Caco-2 (cell line): ENCODE measurements around the gene TRAPPC2L. TPM values are rescaled to one million over a fixed set of nuclear protein-coding genes. Genes with fewer than 3 reads are reported as not detected.

Source experiments
- BruUV-seq: library from RNA; stranded (reverse); fragments of 400-500 nt; replicated peaks from 2 replicates; lab custom pipeline; 2021; lab: Mats Ljungman, UMichigan
- CTCF ChIA-PET: fragments of 300-600 bp; sonication (Branson Sonifier 250); formaldehyde crosslinking; loops from one replicate; lab custom pipeline; 2022; ENCODE audit warnings: antibody characterized with exemption; lab: Charles Lee
- POLR2A ChIA-PET: fragments of 300-600 bp; sonication (Branson Sonifier 250); formaldehyde crosslinking; loops from one replicate; lab custom pipeline; 2022; ENCODE audit warnings: antibody characterized with exemption; lab: Charles Lee
- DNase-seq, 2 experiments: peaks; one replicate each; pipeline versions ENCODE4 v3.0.0 to v3.0.0-alpha.2; 2020 to 2022
- H3K27me3 ChIP-seq: replicated peaks from 2 replicates; pipeline ENCODE4 v1.6.0; 2011; ENCODE audit warnings: low read length; ENCODE audit not compliant: control insufficient read depth, insufficient read depth
- H3K36me3 ChIP-seq: 2 replicates; pipeline ENCODE4 v1.5.1; 2011; ENCODE audit warnings: low read length; ENCODE audit not compliant: control insufficient read depth, insufficient read depth
- H3K4me1 ChIP-seq: fragments of 250-450 bp; sonication (Bioruptor Pico); 2 replicates; pipeline ENCODE4 v1.5.1; 2020; ENCODE audit warnings: mild to moderate bottlenecking
- H3K4me3 ChIP-seq: 2 replicates; pipeline ENCODE4 v1.5.1; 2011; ENCODE audit warnings: low read depth, mild to moderate bottlenecking, control low read depth, low read length
- H3K9me3 ChIP-seq: fragments of 250-450 bp; sonication (Bioruptor Pico); 2 replicates; pipeline ENCODE4 v1.5.1; 2020; ENCODE audit warnings: mild to moderate bottlenecking, moderate library complexity
- H3K27ac Mint-ChIP-seq: one replicate; pipeline ENCODE4 v1.8.0; 2022; ENCODE audit warnings: mixed read lengths; ENCODE audit not compliant: unreplicated experiment
- H3K27me3 Mint-ChIP-seq: one replicate; pipeline ENCODE4 v1.8.0; 2022; ENCODE audit warnings: mixed read lengths; ENCODE audit not compliant: insufficient read depth, unreplicated experiment
- H3K36me3 Mint-ChIP-seq: one replicate; pipeline ENCODE4 v1.8.0; 2022; ENCODE audit warnings: mild to moderate bottlenecking, mixed read lengths; ENCODE audit not compliant: insufficient read depth, unreplicated experiment
- H3K4me1 Mint-ChIP-seq: one replicate; pipeline ENCODE4 v1.8.0; 2022; ENCODE audit warnings: low read depth, mixed read lengths; ENCODE audit not compliant: unreplicated experiment
- H3K4me3 Mint-ChIP-seq: one replicate; pipeline ENCODE4 v1.8.0; 2022; ENCODE audit warnings: mild to moderate bottlenecking, moderate library complexity, mixed read lengths; ENCODE audit not compliant: unreplicated experiment
- H3K9me3 Mint-ChIP-seq: one replicate; pipeline ENCODE4 v1.8.0; 2022; ENCODE audit warnings: mixed read lengths; ENCODE audit not compliant: unreplicated experiment
- CTCF ChIP-seq, 2 experiments: fragments of 200-600 bp in 1 of 2; IDR thresholded peaks; 1 replicate in 1 of 2; 2 replicates in 1 of 2; pipeline versions ENCODE4 v1.5.1 to v1.8.0; 2011 to 2022; ENCODE audit warnings: antibody characterized with exemption in 1 of 2, control low read depth in 1 of 2, inconsistent platforms in 1 of 2, low read depth in 1 of 2, low read length in 1 of 2, mild to moderate bottlenecking in 1 of 2, moderate library complexity in 1 of 2; ENCODE audit not compliant: insufficient read depth in 1 of 2, severe bottlenecking in 1 of 2, unreplicated experiment in 1 of 2
- intact Hi-C: fragments of 100-400 bp; cut with micrococcal nuclease; formaldehyde crosslinking; loops from one replicate; pipeline ENCODE4 v1.10.0; 2022; ENCODE audit not compliant: unreplicated experiment
- total RNA-seq: library from RNA; stranded (reverse); gene quantifications from 2 replicates; pipeline ENCODE4 v1.2.3, GENCODE V29; 2022

TRAPPC2L gene
- total RNA-seq, 1 experiment from 2014 or later, result 179 TPM

GRCh38 chr16:88810166-88810911 is 46.6 kb upstream of the TRAPPC2L start:
- no peak for TF ChIP-seq CTCF (IDR thresholded peaks at IDR 0.05; ENCODE audit: insufficient read depth in 1 of 2, low read depth in 1 of 2, low read length in 1 of 2, severe bottlenecking in 1 of 2, unreplicated experiment in 1 of 2)
- Mint-ChIP-seq H3K36me3 (peaks cover 86% of the 10 kb centered on the region), H3K27me3 (no peaks in the 10 kb centered on the region), H3K4me3 (peak overlapping the region; percentile 97), H3K9me3 (no peaks in the 10 kb centered on the region), H3K4me1 (no peaks in the 10 kb centered on the region), H3K27ac (peak overlapping the region; percentile 98)
- Histone ChIP-seq H3K9me3 (no peaks in the 10 kb centered on the region), H3K36me3 (peaks cover 22% of the 10 kb centered on the region), H3K27me3 (no peaks in the 10 kb centered on the region), H3K4me3 (peak overlapping the region; percentile 96), H3K4me1 (peaks cover 15% of the 10 kb centered on the region)
- ChIA-PET CTCF (interaction anchor here (1.2 to 3.1 kb wide), 2 partner anchors 47 to 73 kb away, joined by 4 to 29 read pairs; no protein-coding TSS in a partner anchor), POLR2A (interaction anchor here (1.2 to 2.5 kb wide), 2 partner anchors 47 to 406 kb away, joined by 3 to 13 read pairs; partner anchors contain the start of genes GALNS and TRAPPC2L)
- DNase-seq, result peak in 1 of 2 experiments; percentile 66
- BruUV-seq, result no TSS peak
- intact Hi-C loops, result no loop called here

GRCh38 chr16:88810912-88811768 is 45.8 kb upstream of the TRAPPC2L start:
- Histone ChIP-seq H3K36me3 (peaks cover 19% of the 10 kb centered on the region), H3K27me3 (no peaks in the 10 kb centered on the region), H3K4me1 (peaks cover 15% of the 10 kb centered on the region), H3K9me3 (no peaks in the 10 kb centered on the region), H3K4me3 (peak overlapping the region; percentile 96)
- BruUV-seq, result no TSS peak
- Mint-ChIP-seq H3K27ac (peak overlapping the region; percentile 98), H3K4me1 (no peaks in the 10 kb centered on the region), H3K36me3 (peaks cover 86% of the 10 kb centered on the region), H3K27me3 (no peaks in the 10 kb centered on the region), H3K9me3 (no peaks in the 10 kb centered on the region), H3K4me3 (peak overlapping the region; percentile 97)
- intact Hi-C loops, result no loop called here
- peak; percentile 86 for DNase-seq
- TF ChIP-seq CTCF (IDR thresholded peaks at IDR 0.05; ENCODE audit: insufficient read depth in 1 of 2, low read depth in 1 of 2, low read length in 1 of 2, severe bottlenecking in 1 of 2, unreplicated experiment in 1 of 2), result no peak
- ChIA-PET POLR2A (interaction anchor here (0.6 to 2.5 kb wide), 5 partner anchors 46 to 430 kb away, joined by 3 to 13 read pairs (median 3); partner anchors contain the start of genes GALNS, TRAPPC2L and ZNF778), CTCF (interaction anchor here (0.6 to 3.1 kb wide), 6 partner anchors 8 to 115 kb away, joined by 3 to 29 read pairs (median 5); partner anchors contain the start of genes GALNS, PIEZO1 and TRAPPC2L)
